Measurements from ENCODE around the gene ETHE1.
A peak's percentile ranks its signal among the peaks of the same experiment; 100 is the strongest.
"Not testable (repeated sequence)": the region's sequence is repeated elsewhere in the genome, so short reads cannot be mapped to it uniquely, and the experiment has no call there.

The ETHE1 gene

DNA sequence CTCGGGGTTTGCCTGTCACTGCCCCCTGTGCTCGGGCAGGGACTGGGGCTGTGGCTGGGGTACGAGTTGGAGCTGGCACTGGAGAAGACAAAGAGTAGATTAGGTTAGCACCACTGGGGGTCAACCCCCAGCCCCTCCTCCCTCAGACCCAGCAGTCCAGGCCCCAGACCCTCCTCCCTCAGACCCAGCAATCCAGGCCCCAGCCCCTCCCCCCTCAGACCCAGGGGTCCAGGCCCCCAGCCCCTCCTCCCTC, 25.1 kb upstream of the ETHE1 start:
- no peak for DNase-seq (ENCODE audit: low read depth in 2 of 2)

- no peak for DNase-seq (ENCODE audit: low read depth in 2 of 2)
These were observed 24.6 kb upstream of the ETHE1 start for GRCh38 chr19:43551399-43552197.

DNA sequence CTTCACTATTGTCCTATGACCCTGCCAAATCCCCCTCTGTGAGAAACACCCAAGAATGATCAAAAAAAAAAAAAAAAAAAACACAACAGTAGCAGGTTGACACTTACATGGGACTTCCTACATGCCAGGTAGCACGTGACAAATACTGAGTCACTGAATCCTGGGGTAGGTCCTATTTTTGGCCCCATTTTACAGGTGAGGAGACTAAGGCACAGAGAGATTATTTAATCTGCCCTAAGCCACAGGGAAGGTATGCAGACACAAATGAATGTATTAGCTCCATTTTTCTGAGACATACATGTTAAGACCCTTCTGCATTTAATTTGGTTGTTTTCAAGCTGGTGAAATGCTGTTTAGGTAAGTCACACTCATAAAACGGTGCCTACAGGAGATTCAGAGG, 21.7 kb upstream of the ETHE1 start:
- no peak for DNase-seq (ENCODE audit: low read depth in 2 of 2)

DNA sequence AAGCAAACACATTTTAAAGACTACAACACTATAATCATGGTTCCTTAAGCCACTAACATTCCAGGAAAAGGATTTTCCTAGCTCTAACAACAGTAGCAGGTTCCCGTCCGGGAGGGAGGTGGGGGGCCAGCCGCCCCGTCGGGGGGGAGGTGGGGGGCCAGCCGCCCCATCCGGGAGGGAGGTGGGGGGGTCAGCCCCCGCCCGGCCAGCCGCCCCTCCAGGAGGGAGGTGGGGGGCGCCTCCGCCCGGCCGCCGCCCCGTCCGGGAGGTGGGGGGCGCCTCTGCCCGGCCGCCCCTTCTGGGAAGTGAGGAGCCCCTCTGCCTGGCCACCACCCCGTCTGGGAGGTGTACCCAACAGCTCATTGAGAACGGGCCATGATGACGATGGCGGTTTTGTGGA, 20.9 kb upstream of the ETHE1 start:
- not testable (repeated sequence) for DNase-seq (ENCODE audit: low read depth in 2 of 2)

- no peak for DNase-seq (ENCODE audit: low read depth in 2 of 2)
These were observed 19.6 kb upstream of the ETHE1 start for GRCh38 chr19:43546581-43546980.

- no peak for DNase-seq (ENCODE audit: low read depth in 2 of 2)
These were observed 19.0 kb upstream of the ETHE1 start for GRCh38 chr19:43545981-43546380.

- DNase-seq (ENCODE audit: low read depth in 2 of 2): no peak
These were observed 18.3 kb upstream of the ETHE1 start for GRCh38 chr19:43545276-43545675.

DNA sequence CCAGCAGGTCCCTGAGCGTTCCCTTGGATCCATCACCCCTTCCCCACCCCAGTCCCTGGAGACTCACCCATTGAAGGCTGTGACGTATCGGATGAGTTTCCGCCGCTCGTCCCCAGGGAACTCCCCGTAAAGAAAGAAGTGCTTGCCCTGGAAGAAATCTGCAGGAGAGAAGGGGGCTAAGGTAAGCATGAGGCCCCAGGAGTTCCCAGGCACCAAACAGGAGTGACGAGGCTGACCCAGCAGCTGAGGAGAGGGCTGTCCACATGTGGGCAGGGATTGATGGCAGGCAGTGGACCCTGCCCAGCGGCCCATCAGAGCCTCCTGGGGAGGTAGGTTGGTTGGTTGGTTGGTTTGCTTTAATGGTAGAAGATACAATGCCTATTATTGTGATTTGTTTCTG, 17.1 kb upstream of the ETHE1 start:
- no peak for DNase-seq (ENCODE audit: low read depth in 2 of 2)

- DNase-seq (ENCODE audit: low read depth in 2 of 2): no peak
These were observed 15.1 kb upstream of the ETHE1 start for GRCh38 chr19:43541920-43542650.

DNA sequence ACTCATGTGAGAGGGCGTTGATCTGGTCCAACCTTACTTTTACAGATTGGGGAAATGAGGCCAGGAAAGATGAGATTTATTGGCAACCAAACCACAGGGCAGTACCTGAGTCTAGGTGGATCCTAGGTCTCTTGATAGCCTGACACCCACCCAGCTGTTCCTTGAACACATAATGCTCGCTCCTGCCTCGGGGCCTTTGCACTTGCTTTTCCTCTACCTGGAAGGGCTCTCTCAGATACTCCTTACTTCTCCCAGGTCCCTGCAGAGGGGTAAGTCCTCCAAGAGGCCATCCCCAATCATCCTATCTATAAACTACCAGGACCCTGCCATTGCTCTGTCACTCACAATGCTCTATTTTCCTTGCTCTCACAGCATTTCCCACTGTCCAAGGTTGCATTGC, 13.4 kb upstream of the ETHE1 start:
- DNase-seq (ENCODE audit: low read depth in 2 of 2): no peak

- no peak for DNase-seq (ENCODE audit: low read depth in 2 of 2)
These were observed 11.9 kb upstream of the ETHE1 start for GRCh38 chr19:43538922-43539321.

- DNase-seq (ENCODE audit: low read depth in 2 of 2): peak in 1 of 2 donors; percentile 28
These were observed 8.1 kb upstream of the ETHE1 start for GRCh38 chr19:43534816-43535761.

- DNase-seq (ENCODE audit: low read depth in 2 of 2): no peak
These were observed 7.4 kb upstream of the ETHE1 start for GRCh38 chr19:43534305-43534815.

DNA sequence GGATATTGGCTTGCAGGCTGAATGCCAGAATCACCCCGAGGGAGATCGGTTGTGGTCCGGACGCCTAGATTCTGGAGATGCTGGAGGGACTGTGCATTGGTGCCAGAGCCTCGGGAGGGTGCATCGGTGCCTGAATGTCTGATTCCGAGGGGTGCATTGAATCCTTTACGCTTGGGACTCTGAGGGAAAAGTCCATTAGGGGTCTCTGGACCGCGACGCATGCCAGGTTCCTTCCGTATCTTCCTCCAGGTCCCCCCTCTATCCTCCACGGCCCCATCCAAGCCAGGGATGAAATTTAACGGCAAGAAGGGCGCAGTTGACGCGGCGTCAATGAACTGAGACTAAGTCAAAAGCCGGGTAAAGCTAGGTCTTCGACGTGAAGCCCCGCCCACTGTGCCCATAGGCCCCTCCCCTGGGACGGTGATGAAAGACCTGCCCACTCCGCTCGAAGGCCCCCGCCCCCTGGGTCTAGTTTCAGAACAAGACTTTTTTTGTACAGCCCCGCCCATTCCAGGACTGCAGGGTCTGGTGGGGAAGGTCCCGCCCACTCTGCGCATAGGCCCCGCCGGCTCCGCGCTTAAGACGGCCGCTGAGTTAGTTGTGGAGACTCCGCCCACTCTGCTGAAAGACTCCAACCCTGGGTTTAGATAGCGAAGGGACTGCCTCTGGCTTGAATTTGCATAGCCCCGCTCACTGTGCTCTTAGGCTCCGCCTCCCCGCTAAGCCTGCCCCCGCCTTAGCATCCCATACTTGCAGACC, 6.7 kb upstream of the ETHE1 start:
- DNase-seq (ENCODE audit: low read depth in 2 of 2): peak; percentile 88 to 91

DNA sequence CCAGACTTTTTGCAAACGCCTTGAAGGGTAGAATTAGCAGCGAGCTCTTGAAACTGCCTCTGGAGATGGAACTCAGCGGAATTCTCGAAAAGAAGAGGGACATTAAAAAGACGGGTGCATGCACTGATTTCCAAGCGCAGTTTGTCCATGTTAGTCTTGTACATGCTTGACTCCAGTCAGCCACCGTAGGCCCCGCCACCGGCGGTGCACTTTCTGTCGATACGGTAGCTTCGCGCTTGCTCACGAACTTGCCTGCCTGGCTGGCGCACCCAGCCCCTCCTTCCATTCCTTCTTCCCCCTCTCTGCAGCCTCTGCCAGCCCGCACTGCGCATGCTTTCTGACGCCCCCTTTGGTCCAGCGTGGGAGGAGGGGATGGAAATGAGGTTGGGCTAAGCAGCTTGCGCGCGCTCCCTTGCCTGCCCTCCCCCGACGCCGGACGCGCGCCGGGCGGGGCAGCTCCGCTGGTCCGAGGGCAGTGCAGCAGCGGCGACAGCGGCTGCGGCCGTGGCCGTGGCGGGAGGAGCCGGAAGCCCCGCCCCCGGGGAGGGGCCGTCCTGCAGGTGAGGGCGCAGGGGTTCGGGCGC, 6.1 kb upstream of the ETHE1 start, which contains the start of gene ZNF575:
TSS of gene ZNF575 (plus strand) at position 227 of the 584 bp plus-strand sequence. CDS start 1,235 bp downstream, outside the sequence.
- peak; percentile 75 to 78 for DNase-seq (ENCODE audit: low read depth in 2 of 2)

GRCh38 chr19:43532571-43532961, 5.6 kb upstream of the ETHE1 start:
- peak in 1 of 2 donors; percentile 34 for DNase-seq (ENCODE audit: low read depth in 2 of 2)

DNA sequence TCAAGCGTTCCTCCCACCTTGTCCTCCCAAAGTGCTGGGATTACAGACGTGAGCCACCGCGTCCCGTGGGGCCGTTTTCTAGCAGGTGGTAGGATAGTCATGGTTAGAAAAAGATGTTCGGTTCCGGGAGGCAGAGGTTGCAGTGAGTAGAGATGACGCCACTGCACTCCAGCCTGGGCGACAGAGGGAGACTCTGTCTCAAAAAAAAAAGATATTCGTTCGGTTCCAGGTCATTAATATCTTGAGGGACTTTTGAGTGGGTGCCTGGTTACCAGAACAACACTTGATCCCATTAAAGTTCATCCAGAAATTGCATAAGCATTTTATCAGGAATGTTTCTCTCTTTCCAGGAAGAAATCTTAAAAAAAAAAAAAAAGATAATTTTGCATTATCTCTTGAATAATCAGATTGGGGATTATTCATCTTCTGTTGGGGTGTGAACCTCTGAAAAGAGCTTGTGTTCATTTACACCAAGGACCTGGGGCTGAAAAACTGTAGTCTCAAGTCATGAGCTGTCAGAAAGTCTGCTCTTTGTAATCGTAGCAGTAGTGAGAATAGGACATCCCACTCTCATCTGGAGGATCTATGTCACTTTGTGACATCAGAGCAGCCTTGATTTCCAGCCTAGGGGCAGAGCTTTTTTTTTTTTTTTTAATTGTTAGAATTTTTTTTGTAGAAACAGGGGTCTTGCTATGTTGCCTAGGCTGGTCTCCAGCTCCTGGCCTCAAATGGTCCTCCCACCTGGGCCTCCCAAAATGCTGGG, 1.0 kb upstream of the ETHE1 start:
- no peak for DNase-seq (ENCODE audit: low read depth in 2 of 2)

DNA sequence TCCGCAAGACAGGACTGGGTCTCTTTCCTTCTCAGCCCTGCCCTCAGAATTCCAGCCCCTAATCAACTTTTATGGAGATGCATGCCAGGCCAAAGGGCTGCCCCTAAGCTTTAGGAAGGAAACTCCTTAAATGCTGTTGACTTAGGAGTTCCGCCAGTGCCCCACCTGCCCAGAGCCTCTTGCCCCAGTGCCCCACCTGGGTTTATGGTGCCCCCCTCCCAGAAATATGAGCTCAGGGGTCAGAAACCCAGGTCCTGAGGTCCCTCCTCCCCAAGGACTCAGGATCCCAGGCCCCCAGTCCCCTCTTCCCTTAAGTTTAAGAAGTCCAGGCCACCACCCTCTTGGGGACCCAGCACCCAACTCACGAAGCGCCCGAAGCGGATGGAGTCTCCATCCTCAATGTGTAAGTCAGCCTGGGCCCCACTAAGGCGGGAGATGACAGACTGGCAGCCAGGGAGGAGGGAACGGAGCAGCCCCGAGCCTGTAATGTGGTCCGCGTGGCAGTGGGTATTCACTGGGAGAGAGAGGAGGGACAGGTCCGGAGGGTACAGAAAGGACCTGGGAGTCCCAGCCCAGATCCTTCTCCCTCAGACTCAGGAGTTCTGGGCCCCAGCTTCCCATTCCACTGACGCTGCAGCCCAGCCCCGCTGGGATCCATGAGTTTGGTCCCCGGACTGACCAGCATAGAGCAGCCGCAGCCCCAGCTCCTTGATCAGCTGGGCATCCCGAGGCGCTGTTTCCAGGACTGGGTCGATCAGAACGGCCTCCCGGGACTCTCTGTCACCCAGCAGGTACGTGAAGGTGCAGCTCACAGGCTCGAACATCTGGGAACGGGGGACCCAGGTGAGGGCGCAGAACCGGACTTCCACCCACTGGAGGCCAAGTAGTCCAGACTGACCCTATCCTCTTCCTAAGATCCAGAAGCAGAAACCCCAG, 897 bp downstream of the ETHE1 start:
- DNase-seq (ENCODE audit: low read depth in 2 of 2): no peak

Measured in stimulated activated CD4-positive, alpha-beta T cell treated with anti-CD3 and anti-CD28 coated beads, Interleukin-1b, Interleukin-23, amount 100 ng/mL, for 4 hours (primary cell).